GM10847 (cell line): Measurements from ENCODE around the gene ORM1.

ENCODE experiments used
- POLR2A ChIP-seq: IDR thresholded peaks from 2 replicates; pipeline ENCODE4 v1.6.1; 2011; ENCODE audit not compliant: insufficient read length; ENCODE audit errors: extremely low read depth

ORM1 gene

GRCh38 chr9:114299286-114300152, 23.4 kb upstream of the ORM1 start:
- TF ChIP-seq POLR2A = no peak

GRCh38 chr9:114300153-114300845, 22.6 kb upstream of the ORM1 start:
- TF ChIP-seq POLR2A = no peak

GRCh38 chr9:114300846-114301797, 21.8 kb upstream of the ORM1 start:
- no peak for TF ChIP-seq POLR2A

- TF ChIP-seq POLR2A = no peak
Observed at GRCh38 chr9:114301798-114302565, 20.9 kb upstream of the ORM1 start.

- no peak for TF ChIP-seq POLR2A
Observed at GRCh38 chr9:114302727-114303126, 20.2 kb upstream of the ORM1 start.

- TF ChIP-seq POLR2A = no peak
Observed at GRCh38 chr9:114303571-114303970, 19.3 kb upstream of the ORM1 start.

- TF ChIP-seq POLR2A = no peak
Observed at GRCh38 chr9:114303977-114304376, 18.9 kb upstream of the ORM1 start.

GRCh38 chr9:114304416-114305188, 18.3 kb upstream of the ORM1 start:
- TF ChIP-seq POLR2A = no peak

- no peak for TF ChIP-seq POLR2A
Observed at GRCh38 chr9:114307899-114308267, 15.0 kb upstream of the ORM1 start.

GRCh38 chr9:114308361-114308950, 14.4 kb upstream of the ORM1 start:
- TF ChIP-seq POLR2A = no peak

- no peak for TF ChIP-seq POLR2A
Observed at GRCh38 chr9:114309096-114309495, 13.8 kb upstream of the ORM1 start.

GRCh38 chr9:114310471-114311450, 12.1 kb upstream of the ORM1 start:
- TF ChIP-seq POLR2A = no peak
